Measurements from ENCODE around the gene SPEG.

The SPEG gene

GRCh38 chr2:219547621-219548020 lies 113.0 kb downstream of the SPEG start:
- no peak for DNase-seq (ENCODE audit: low read depth in 2 of 2)

All from stimulated activated CD8-positive, alpha-beta memory T cell treated with anti-CD3 and anti-CD28 coated beads, Interleukin-15, amount 100 ng/mL, for 4 hours (primary cell).